IMR-90 (cell line): ENCODE results near the gene NRDC. TPM values are rescaled to one million over a fixed set of nuclear protein-coding genes. Genes with fewer than 3 reads are reported as not detected.

Source experiments
- ATAC-seq: fragments of 200-7000 bp; cut with Tn5 transposase; 2 replicates; pipeline ENCODE4 v1.9.1; 2020; ENCODE audit warnings: low read depth, mild to moderate bottlenecking, moderate library complexity
- BruUV-seq: library from RNA; stranded (reverse); fragments of 400-500 nt; replicated peaks from 2 replicates; lab custom pipeline; 2021; lab: Mats Ljungman, UMichigan
- CTCF ChIA-PET: fragments of 300-600 bp; formaldehyde crosslinking; extraction: SDS; loops from one replicate; lab custom pipeline; 2021; ENCODE audit warnings: antibody characterized with exemption; lab: Yijun Ruan, JAX
- POLR2A ChIA-PET: fragments of 300-600 bp; sonication (Branson Sonifier 250); formaldehyde crosslinking; loops from one replicate; lab custom pipeline; 2022; ENCODE audit warnings: antibody characterized with exemption; ENCODE audit not compliant: unreplicated experiment; lab: Charles Lee
- DNase-seq: peaks from one replicate; pipeline ENCODE4 v3.0.0; 2013
- H2AFZ ChIP-seq: replicated peaks from 2 replicates; pipeline ENCODE3; 2013; ENCODE audit warnings: low read length, mild to moderate bottlenecking; ENCODE audit not compliant: poor library complexity
- H2AK5ac ChIP-seq: 2 replicates; pipeline ENCODE4 v1.6.1; 2013; ENCODE audit warnings: low read depth, low read length, inconsistent platforms
- H2AK9ac ChIP-seq: replicated peaks from 2 replicates; pipeline ENCODE3; 2013; ENCODE audit warnings: mild to moderate bottlenecking, low read depth, low read length, moderate library complexity; ENCODE audit not compliant: poor library complexity
- H2BK120ac ChIP-seq: 2 replicates; pipeline ENCODE4 v1.6.1; 2013; ENCODE audit warnings: low read depth, low read length, inconsistent platforms
- H2BK15ac ChIP-seq: 3 replicates; pipeline ENCODE4 v1.6.1; 2013; ENCODE audit warnings: low read depth, low read length, inconsistent platforms
- H2BK20ac ChIP-seq: 2 replicates; pipeline ENCODE4 v1.6.1; 2013; ENCODE audit warnings: low read depth, mild to moderate bottlenecking, inconsistent platforms, low read length, moderate library complexity
- H2BK5ac ChIP-seq: 2 replicates; pipeline ENCODE4 v1.6.1; 2013; ENCODE audit warnings: mild to moderate bottlenecking, low read depth, low read length, inconsistent platforms; ENCODE audit not compliant: poor library complexity, severe bottlenecking
- H3K14ac ChIP-seq: replicated peaks from 2 replicates; pipeline ENCODE4 v1.6.1; 2013; ENCODE audit warnings: low read depth, low read length, inconsistent platforms
- H3K18ac ChIP-seq: 2 replicates; pipeline ENCODE4 v1.6.1; 2013; ENCODE audit warnings: low read depth, low read length, control low read depth
- H3K23ac ChIP-seq: 2 replicates; pipeline ENCODE4 v1.6.1; 2013; ENCODE audit warnings: low read depth, low read length, inconsistent platforms
- H3K27ac ChIP-seq: 2 replicates; pipeline ENCODE4 v1.5.1; 2013; ENCODE audit warnings: mild to moderate bottlenecking, control low read depth, low read length; ENCODE audit not compliant: insufficient read depth
- H3K27me3 ChIP-seq: 2 replicates; pipeline ENCODE4 v1.6.1; 2013; ENCODE audit warnings: low read length; ENCODE audit not compliant: control insufficient read depth, insufficient read depth
- H3K36me3 ChIP-seq: 2 replicates; pipeline ENCODE4 v1.6.1; 2013; ENCODE audit warnings: low read length, mixed read lengths; ENCODE audit not compliant: control insufficient read depth, insufficient read depth
- H3K4ac ChIP-seq: 2 replicates; pipeline ENCODE4 v1.6.1; 2013; ENCODE audit warnings: low read depth, low read length, inconsistent platforms
- H3K4me1 ChIP-seq: 2 replicates; pipeline ENCODE4 v1.6.1; 2013; ENCODE audit warnings: low read length, mixed read lengths; ENCODE audit not compliant: control insufficient read depth, insufficient read depth
- H3K4me2 ChIP-seq: 2 replicates; pipeline ENCODE4 v1.6.1; 2013; ENCODE audit warnings: low read depth, mild to moderate bottlenecking, control low read depth, low read length, moderate library complexity
- H3K4me3 ChIP-seq: 2 replicates; pipeline ENCODE4 v1.5.1; 2013; ENCODE audit warnings: low read depth, mild to moderate bottlenecking, control low read depth, low read length, moderate library complexity; ENCODE audit not compliant: insufficient read depth
- H3K56ac ChIP-seq: 2 replicates; pipeline ENCODE4 v1.6.1; 2013; ENCODE audit warnings: low read length, inconsistent platforms; ENCODE audit not compliant: insufficient read depth; ENCODE audit errors: extremely low read depth
- H3K79me1 ChIP-seq, 2 experiments: 2 replicates each; pipeline ENCODE4 v1.6.1; 2013; ENCODE audit warnings: low read length in 2 of 2, inconsistent platforms in 1 of 2, low read depth in 1 of 2
- H3K9ac ChIP-seq: 2 replicates; pipeline ENCODE4 v1.6.1; 2013; ENCODE audit warnings: low read depth, low read length, control low read depth
- H3K9me1 ChIP-seq: 2 replicates; pipeline ENCODE4 v1.6.1; 2013; ENCODE audit warnings: low read length, inconsistent platforms; ENCODE audit not compliant: insufficient read depth
- H3K9me3 ChIP-seq: 2 replicates; pipeline ENCODE4 v1.6.1; 2013; ENCODE audit warnings: low read length; ENCODE audit not compliant: control insufficient read depth, insufficient read depth
- H4K20me1 ChIP-seq: 2 replicates; pipeline ENCODE4 v1.6.1; 2013; ENCODE audit warnings: low read length, inconsistent platforms; ENCODE audit not compliant: insufficient read depth
- H4K5ac ChIP-seq: 2 replicates; pipeline ENCODE4 v1.6.1; 2013; ENCODE audit warnings: mild to moderate bottlenecking, low read depth, low read length, control low read depth
- H4K8ac ChIP-seq, 2 experiments: 2 replicates each; pipeline ENCODE4 v1.6.1; 2013; ENCODE audit warnings: low read depth in 2 of 2, low read length in 2 of 2, control low read depth in 1 of 2, inconsistent platforms in 1 of 2
- H4K91ac ChIP-seq: 2 replicates; pipeline ENCODE4 v1.6.1; 2013; ENCODE audit warnings: low read depth, low read length, inconsistent platforms; ENCODE audit not compliant: insufficient read depth
- BHLHE40 ChIP-seq: fragments of 150-350 bp; IDR thresholded peaks from 2 replicates; pipeline ENCODE4 v1.6.1; 2016; ENCODE audit warnings: mild to moderate bottlenecking, low read depth, low read length
- CEBPB ChIP-seq: IDR thresholded peaks from 2 replicates; pipeline ENCODE4 v1.6.1; 2012; ENCODE audit warnings: low read depth, low read length, improper control_type of control experiment
- CHD1 ChIP-seq: IDR thresholded peaks from 2 replicates; pipeline ENCODE4 v1.6.1; 2012; ENCODE audit warnings: low read depth, low read length, improper control_type of control experiment
- CTCF ChIP-seq: conservative IDR thresholded peaks from 2 replicates; pipeline ENCODE4 v1.5.1; 2012; ENCODE audit warnings: mild to moderate bottlenecking, low read depth, low read length, improper control_type of control experiment
- ELK1 ChIP-seq: fragments of 150-350 bp; IDR thresholded peaks from 2 replicates; pipeline ENCODE4 v1.6.1; 2016; ENCODE audit warnings: low read depth, mild to moderate bottlenecking, low read length, moderate library complexity, borderline replicate concordance
- FOS ChIP-seq: fragments of 150-350 bp; IDR thresholded peaks from 2 replicates; pipeline ENCODE4 v1.6.1; 2016; ENCODE audit warnings: low read depth, low read length
- MAFK ChIP-seq: IDR thresholded peaks from 2 replicates; pipeline ENCODE4 v1.6.1; 2012; ENCODE audit warnings: low read depth, low read length, improper control_type of control experiment
- MAZ ChIP-seq: IDR thresholded peaks from 2 replicates; pipeline ENCODE4 v1.6.1; 2012; ENCODE audit warnings: low read depth, mild to moderate bottlenecking, low read length, improper control_type of control experiment, moderate library complexity, borderline replicate concordance
- MXI1 ChIP-seq: IDR thresholded peaks from 2 replicates; pipeline ENCODE4 v1.6.1; 2012; ENCODE audit warnings: low read depth, mild to moderate bottlenecking, low read length, moderate library complexity, borderline replicate concordance
- NFE2L2 ChIP-seq: fragments of 150-350 bp; IDR thresholded peaks from 2 replicates; pipeline ENCODE4 v1.6.1; 2016; ENCODE audit warnings: low read depth, mild to moderate bottlenecking, low read length
- POLR2A ChIP-seq: IDR thresholded peaks from 2 replicates; pipeline ENCODE4 v1.6.1; 2012; ENCODE audit warnings: mild to moderate bottlenecking, low read depth, low read length
- RAD21 ChIP-seq: IDR thresholded peaks from 2 replicates; pipeline ENCODE4 v1.6.1; 2012; ENCODE audit warnings: low read length, improper control_type of control experiment
- RCOR1 ChIP-seq: IDR thresholded peaks from 2 replicates; pipeline ENCODE4 v1.6.1; 2012; ENCODE audit warnings: mild to moderate bottlenecking, low read length, improper control_type of control experiment; ENCODE audit not compliant: insufficient replicate concordance
- RFX5 ChIP-seq: IDR thresholded peaks from 2 replicates; pipeline ENCODE4 v1.8.0; 2012; ENCODE audit warnings: low read depth, mild to moderate bottlenecking, low read length, moderate library complexity
- SMC3 ChIP-seq: fragments of 150-350 bp; IDR thresholded peaks from 2 replicates; pipeline ENCODE4 v1.6.1; 2016; ENCODE audit warnings: low read depth, mild to moderate bottlenecking, antibody characterized with exemption, low read length, moderate library complexity
- USF2 ChIP-seq: fragments of 150-350 bp; IDR thresholded peaks from 2 replicates; pipeline ENCODE4 v1.6.1; 2017; ENCODE audit warnings: mild to moderate bottlenecking, antibody characterized with exemption, low read length, low read depth
- WGBS, 2 experiments: methylation state at CpG; one replicate each; pipeline versions ENCODE4 v1.1.5 to v1.1.7; 2013; ENCODE audit warnings: missing lambda C conversion rate in 2 of 2; ENCODE audit not compliant: insufficient read length in 1 of 2; ENCODE audit errors: extremely low coverage in 2 of 2; 5-methylcytosine and 5-hydroxymethylcytosine counted together
- dilution Hi-C: fragments of 300-500 bp; cut with HindIII; formaldehyde crosslinking; loops from one replicate; pipeline ENCODE4 v1.14.3; 2018; ENCODE audit warnings: low sequenced_read_pairs; ENCODE audit not compliant: unreplicated experiment
- in situ Hi-C: fragments of 300-500 bp; cut with MboI; formaldehyde crosslinking; loops from 3 replicates; pipeline ENCODE4 v1.14.3; 2019; ENCODE audit warnings: low sequenced_read_pairs, inconsistent platforms, mixed read lengths
- intact Hi-C: fragments of 100-400 bp; cut with micrococcal nuclease; formaldehyde crosslinking; loops from 2 replicates; pipeline ENCODE4 v1.10.0; 2022
- polyA plus RNA-seq, 3 experiments: library from polyadenylated mRNA; depleted of rRNA; stranded (reverse); fragments of >200 nt; gene quantifications; 2 replicates each; pipeline ENCODE4 v1.2.3, GENCODE V29; 2012; ENCODE audit warnings: low replicate concordance in 1 of 3
- total RNA-seq: library from RNA; depleted of rRNA; stranded (reverse); fragments of >200 nt; gene quantifications from 2 replicates; pipeline ENCODE4 v1.2.3, GENCODE V29; 2012

Gene NRDC
- total and polyA plus RNA-seq, 2 of the 4 experiments (the other 2 are of a cell fraction): 75.8 to 84.7 TPM

GRCh38 chr1:51794260-51794659, 84.3 kb downstream of the NRDC start:
- Histone ChIP-seq H3K4ac (no peak overlapping the region), H3K9me1 (peaks cover 5% of the 10 kb centered on the region), H2BK20ac (no peak overlapping the region), H3K23ac (no peak overlapping the region), H4K8ac (no peak overlapping the region), H3K9me3 (no peaks in the 10 kb centered on the region), H3K4me3 (no peak overlapping the region), H3K9ac (no peak overlapping the region), H3K56ac (no peak overlapping the region), H3K4me2 (no peak overlapping the region), H3K27ac (no peak overlapping the region), H3K4me1 (no peaks in the 10 kb centered on the region), H3K27me3 (no peaks in the 10 kb centered on the region), H2BK120ac (no peak overlapping the region), H2AFZ (no peak overlapping the region), H4K5ac (no peak overlapping the region), H4K91ac (no peak overlapping the region), H2BK15ac (no peak overlapping the region), H2AK5ac (no peak overlapping the region), H2AK9ac (no peak overlapping the region), H3K79me1 (peaks cover 0 to 12% of the 10 kb centered on the region in 2 experiments), H2BK5ac (no peak overlapping the region), H4K20me1 (peaks cover 5% of the 10 kb centered on the region; the same call in 1 of the 2 replicates), H3K14ac (no peak overlapping the region), H3K18ac (no peak overlapping the region), H3K36me3 (peaks cover 51% of the 10 kb centered on the region)
- intact Hi-C loops (loop anchor here (5.0 kb wide), 1 partner anchor 208 kb away; no protein-coding TSS in a partner anchor), dilution Hi-C loops (no loop called here), in situ Hi-C loops (no loop called here)
- TF ChIP-seq RCOR1 (no peak), CTCF (no peak), NFE2L2 (no peak), POLR2A (no peak), RFX5 (no peak), RAD21 (no peak), MAFK (no peak), ELK1 (no peak), SMC3 (no peak), MXI1 (no peak), USF2 (no peak), MAZ (no peak), BHLHE40 (no peak), CHD1 (no peak), CEBPB (no peak), FOS (no peak)
- ATAC-seq (no peak), DNase-seq (no peak)
- CTCF ChIA-PET: no interaction called here
- no TSS peak for BruUV-seq
- POLR2A ChIA-PET: no interaction called here
- WGBS, 2 experiments: 90% methylated on average over 2 of the region's 2 CpGs; no CpG with 5 or more reads in 1 of the 2 experiments
